T follicular helper cell (primary cell): ENCODE results near the gene EEPD1.
"Not testable (repeated sequence)": the region's sequence is repeated elsewhere in the genome, so short reads cannot be mapped to it uniquely, and the experiment has no call there.

Experiments
- DNase-seq: peaks from one replicate; pipeline ENCODE4 v3.0.0-alpha.2; 2020; ENCODE audit warnings: low read depth

Gene EEPD1

GRCh38 chr7:36318116-36318515, 165.1 kb downstream of the EEPD1 start:
- DNase-seq = no peak

- DNase-seq = not testable (repeated sequence)
These were observed 168.2 kb downstream of the EEPD1 start for GRCh38 chr7:36321284-36321683.

GRCh38 chr7:36336390-36336789, 183.3 kb downstream of the EEPD1 start:
- no peak for DNase-seq

GRCh38 chr7:36338256-36338655, 185.2 kb downstream of the EEPD1 start:
- DNase-seq = no peak

- no peak for DNase-seq
These were observed 190.5 kb downstream of the EEPD1 start for GRCh38 chr7:36343548-36343947.

GRCh38 chr7:36344622-36345021, 191.6 kb downstream of the EEPD1 start:
- DNase-seq = no peak

GRCh38 chr7:36346260-36346831, 193.3 kb downstream of the EEPD1 start:
- no peak for DNase-seq

- DNase-seq = no peak
These were observed 195.2 kb downstream of the EEPD1 start for GRCh38 chr7:36348256-36348655.

- DNase-seq = no peak
These were observed 195.7 kb downstream of the EEPD1 start for GRCh38 chr7:36348771-36349170.

- DNase-seq = no peak
These were observed 196.6 kb downstream of the EEPD1 start for GRCh38 chr7:36349626-36350025.
